CD4-positive, alpha-beta T cell treated with Interleukin-12 subunit alpha and Interleukin-12 subunit beta, for 1 hour (primary cell): Measurements from ENCODE around the gene PIK3C2G.
"Not testable (repeated sequence)": the region's sequence is repeated elsewhere in the genome, so short reads cannot be mapped to it uniquely, and the experiment has no call there.

Experiments used
- DNase-seq: peaks from one replicate; pipeline ENCODE4 v3.0.0-alpha.2; 2020

Gene PIK3C2G

GRCh38 chr12:18652596-18652995 is 391.3 kb downstream of the PIK3C2G start:
- no peak for DNase-seq

- no peak for DNase-seq
These were observed 392.1 kb downstream of the PIK3C2G start for GRCh38 chr12:18653465-18653864.

- no peak for DNase-seq
These were observed 394.0 kb downstream of the PIK3C2G start for GRCh38 chr12:18655351-18655750.

GRCh38 chr12:18658179-18658578 is 396.9 kb downstream of the PIK3C2G start:
- no peak for DNase-seq

- DNase-seq: no peak
These were observed 397.5 kb downstream of the PIK3C2G start for GRCh38 chr12:18658829-18659228.

GRCh38 chr12:18676141-18676540 is 414.8 kb downstream of the PIK3C2G start:
- no peak for DNase-seq

GRCh38 chr12:18676996-18677588 is 415.8 kb downstream of the PIK3C2G start:
- no peak for DNase-seq

GRCh38 chr12:18681818-18682217 is 420.5 kb downstream of the PIK3C2G start:
- no peak for DNase-seq

GRCh38 chr12:18683327-18684013 is 422.2 kb downstream of the PIK3C2G start:
- DNase-seq: no peak

- DNase-seq: no peak
These were observed 423.1 kb downstream of the PIK3C2G start for GRCh38 chr12:18684430-18684829.

GRCh38 chr12:18689771-18690170 is 428.5 kb downstream of the PIK3C2G start:
- no peak for DNase-seq

- no peak for DNase-seq
These were observed 429.3 kb downstream of the PIK3C2G start for GRCh38 chr12:18690653-18691052.

- DNase-seq: not testable (repeated sequence)
These were observed 432.7 kb downstream of the PIK3C2G start for GRCh38 chr12:18693986-18694385.

- no peak for DNase-seq
These were observed 435.8 kb downstream of the PIK3C2G start for GRCh38 chr12:18696971-18697602.
